Iris pigment epithelial cell (primary cell): ENCODE measurements around the gene GPR155.
"Not testable (repeated sequence)": the region's sequence is repeated elsewhere in the genome, so short reads cannot be mapped to it uniquely, and the experiment has no call there.

Experiments
- DNase-seq: peaks from one replicate; pipeline ENCODE4 v3.0.0-alpha.2; 2011; ENCODE audit warnings: low read depth

GPR155 gene

DNA sequence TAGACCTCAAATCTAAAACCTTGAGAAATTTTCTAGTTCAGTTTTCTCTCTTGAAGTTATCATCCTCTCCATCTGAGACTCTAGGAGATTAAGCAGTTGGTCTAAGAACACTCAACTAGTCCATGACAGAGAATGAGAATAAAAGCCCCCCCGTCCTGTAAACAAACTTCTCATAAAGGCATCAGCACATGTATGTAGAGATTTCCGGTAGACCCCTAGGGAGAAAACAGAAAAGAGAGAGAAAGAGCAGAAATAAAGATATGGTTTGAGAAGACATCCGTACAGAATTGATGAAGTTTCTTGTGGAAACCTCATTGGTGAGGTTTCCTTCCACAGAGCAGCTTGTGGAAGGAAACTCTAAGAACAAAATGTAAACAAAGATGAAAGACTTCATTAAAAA is 3.2 kb upstream of the GPR155 start:
- DNase-seq, result no peak

DNA sequence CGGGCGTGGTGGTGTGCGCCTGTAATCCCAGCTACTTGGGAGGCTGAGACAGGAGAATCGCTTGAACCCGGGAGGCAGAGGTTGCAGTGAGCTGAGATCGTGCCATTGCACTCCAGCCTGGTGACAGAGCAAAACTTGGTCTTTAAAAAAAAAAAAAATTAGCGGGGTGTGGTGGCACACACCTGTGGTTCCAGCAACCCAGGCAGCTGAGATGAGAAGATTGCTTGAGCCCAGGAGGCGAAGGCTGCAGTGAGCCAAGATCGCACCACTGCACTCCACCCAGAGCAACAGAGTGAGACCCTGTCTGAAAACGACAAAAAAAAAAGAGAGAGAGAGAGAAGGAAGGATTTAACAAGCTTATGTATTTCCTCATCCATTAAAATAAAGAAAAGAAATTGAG is 2.7 kb upstream of the GPR155 start:
- not testable (repeated sequence) for DNase-seq

DNA sequence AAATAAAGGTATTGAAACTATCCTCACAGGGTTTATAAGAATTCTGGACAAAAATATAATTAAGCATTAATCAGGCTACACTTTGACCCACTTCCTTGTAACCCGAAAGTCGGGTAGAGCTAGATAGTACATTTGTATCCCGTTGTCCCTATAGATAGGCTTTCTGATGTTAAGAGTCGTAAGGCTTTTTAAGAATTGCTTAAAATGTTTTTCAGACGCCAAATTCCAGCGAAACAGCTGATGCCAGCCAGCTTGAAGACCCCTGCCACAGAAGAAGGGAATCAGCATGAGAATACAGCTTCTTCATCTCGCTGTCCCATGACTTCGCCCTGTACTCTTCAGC is 962 bp upstream of the GPR155 start:
- no peak for DNase-seq

DNA sequence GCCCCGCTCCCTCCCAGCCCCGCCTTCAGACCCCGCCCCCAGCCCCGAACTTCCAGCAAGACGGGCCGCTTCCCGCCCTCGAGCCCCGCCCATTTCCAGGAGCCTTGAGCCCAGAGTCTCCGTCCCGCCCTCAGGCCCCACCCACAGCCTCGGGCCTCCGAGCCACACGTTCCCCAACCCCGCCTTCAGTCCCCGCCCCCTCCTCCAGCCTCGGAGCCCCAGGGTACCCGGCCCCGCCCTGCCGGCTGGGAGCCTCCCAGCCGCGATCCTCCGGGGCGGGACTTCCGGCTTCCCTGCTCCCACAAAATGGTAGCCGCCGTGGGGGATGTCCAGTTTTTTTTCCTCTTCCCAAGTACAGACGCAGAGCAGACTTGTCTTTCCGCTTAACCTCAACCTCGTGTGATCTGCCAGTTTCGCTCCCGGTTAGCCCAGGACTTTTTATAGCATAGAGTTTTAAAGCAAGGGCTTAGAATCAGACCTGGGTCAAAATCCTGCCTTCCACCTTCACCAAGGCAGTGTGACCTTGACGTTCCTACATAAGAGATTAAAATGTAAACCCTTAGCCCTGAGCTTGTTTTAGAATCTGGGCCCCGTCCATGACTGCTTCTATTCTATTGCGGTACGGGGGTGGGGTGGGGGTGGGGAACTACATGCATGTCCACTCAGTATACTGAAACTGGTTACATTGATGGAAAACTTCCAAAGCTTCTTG is 435 bp upstream of the GPR155 start:
- peak; percentile 98 for DNase-seq

DNA sequence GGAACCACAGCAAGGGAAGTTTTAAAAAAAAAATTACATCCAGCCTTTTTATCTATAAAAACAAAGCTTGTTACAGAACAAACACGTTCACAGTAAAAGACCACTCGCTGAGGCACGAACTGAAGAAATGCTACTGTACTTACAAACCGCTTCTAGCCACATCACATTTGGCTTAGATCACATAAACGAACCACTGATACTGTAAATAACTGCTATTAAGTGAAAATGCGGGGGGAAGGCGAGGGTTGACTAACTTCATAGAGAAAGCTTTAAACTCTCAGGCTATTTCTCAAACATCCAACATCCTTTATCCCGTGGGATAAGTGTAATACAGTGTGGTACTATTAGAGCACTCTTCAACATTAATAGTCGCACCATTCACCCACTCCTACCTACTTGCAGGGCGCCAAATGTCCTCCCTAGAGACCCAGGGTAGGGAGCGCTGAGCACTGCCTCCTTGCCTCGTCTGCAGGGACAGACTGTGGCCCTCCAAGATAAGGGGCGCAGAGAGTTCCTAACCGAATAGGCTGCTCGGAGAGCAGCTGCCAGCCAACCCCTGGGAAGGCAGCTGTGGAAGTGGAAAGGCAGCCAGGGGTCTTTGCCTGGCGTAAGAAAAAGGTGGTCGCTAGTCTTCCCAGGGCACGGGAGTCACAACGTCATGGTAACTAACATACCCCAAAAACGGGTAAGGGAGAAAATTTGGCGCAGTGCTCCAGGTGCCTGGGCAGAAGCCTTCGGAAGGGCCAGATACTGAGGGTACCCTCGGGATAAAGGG is 854 bp downstream of the GPR155 start:
- peak; percentile 69 for DNase-seq

DNA sequence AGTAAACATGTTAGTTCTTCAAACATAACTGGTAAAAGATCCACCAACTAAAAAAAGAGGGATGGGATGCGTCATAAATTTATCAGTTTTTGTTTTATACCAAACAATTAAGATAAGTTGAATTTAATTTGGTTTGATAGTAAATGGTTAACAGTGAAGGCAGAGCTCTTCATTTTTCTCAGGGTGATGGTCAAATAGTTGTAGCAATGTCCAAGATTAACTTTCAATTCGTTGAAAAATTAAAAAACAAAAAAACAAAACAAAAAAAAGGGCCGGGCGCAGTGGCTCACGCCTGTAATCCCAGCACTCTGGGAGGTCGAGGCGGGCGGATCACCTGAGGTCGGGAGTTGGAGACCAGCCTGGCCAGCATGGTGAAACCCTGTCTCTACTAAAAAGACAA is 1.8 kb downstream of the GPR155 start:
- DNase-seq, result not testable (repeated sequence)

DNA sequence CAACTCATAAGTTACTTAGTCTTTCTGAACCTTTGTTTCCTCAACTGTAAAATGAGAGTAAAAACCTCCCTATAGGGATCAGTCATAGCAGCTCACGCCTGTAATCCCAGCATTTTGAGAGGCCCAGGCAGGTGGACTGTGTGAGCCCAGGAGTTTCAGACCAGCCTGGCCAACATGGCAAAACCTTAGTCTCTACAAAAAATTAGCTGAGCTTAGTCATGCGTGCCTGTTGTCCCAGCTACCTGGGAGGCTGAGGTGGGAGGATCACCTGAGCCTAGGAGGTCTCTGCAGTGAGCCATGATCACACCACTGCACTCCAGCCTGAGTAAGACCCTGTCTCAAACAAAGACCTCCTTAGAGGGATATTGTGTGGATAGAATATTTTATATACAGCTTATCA is 2.3 kb downstream of the GPR155 start:
- no peak for DNase-seq

DNA sequence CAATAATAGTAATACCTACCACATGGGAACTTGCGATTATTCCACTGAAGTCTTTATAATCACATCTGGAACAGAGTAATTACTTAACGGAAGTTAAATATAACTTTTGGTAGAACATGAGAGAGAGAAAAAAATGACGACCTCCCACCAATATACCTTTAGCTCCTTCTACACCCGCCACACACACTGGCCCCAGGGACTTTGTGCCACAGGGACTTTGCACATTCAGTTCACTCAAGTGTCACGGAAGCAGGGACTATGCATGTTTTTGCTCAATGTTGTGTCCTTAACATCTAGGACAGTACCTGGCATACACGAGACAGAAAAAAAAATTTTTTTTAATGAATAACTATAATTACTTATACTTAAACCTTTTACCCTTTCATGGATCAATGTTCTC is 4.0 kb downstream of the GPR155 start:
- no peak for DNase-seq

DNA sequence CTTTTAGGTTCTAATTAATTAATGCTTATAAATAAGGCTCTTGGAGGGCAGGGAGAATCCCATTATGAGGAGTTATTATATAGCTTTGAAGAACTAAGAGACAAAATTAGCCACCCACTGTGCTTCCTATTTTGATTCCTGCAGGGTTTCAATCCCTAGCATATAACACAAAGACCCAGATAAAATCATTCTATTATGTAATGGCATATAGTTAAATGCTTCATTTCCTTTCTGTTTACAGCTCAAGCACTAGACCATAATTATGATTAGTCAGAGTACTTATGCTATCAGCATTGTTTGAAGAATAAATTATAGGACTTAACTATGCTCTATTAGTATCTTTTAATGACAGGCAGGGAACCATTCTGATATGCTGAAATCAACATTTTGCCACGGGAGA is 9.1 kb downstream of the GPR155 start:
- no peak for DNase-seq

DNA sequence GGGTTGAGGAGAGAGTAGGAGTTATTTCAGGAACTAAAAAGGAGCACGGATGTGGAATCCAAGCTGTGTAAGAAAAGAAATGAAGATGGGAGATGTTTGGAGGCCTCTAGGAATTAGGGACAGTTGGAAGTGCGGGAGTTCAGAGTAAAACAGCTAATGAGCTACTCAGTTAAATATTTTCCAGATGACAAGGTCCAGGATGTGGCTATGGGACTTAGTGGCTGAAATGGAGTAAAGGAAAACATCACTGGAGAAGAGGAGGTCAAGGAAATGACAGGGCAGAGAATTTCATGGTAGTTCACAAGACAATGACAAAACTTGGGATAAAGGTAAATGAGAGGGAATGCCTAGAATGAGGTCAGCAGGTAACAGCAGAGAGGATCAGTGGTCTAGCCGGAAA is 13.0 kb downstream of the GPR155 start:
- DNase-seq, result no peak

DNA sequence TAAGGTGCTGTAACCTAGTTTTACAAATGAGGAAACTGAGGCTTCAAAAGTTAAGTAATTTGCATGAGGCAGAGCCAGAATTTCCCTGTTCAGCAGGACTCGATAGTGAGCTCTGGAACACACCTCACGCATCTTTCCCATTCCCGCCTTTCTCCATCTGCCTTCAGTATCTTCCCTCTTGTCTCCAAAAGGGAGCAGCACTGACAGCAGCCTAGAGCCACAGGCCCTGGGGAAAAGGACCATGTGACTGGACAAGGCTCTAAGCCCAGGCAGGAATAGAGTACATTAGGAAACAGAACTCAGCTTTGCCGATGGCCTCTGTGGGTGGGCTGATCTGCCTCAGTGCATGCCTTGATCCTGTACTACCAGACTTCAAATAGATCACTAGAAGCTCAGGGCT is 21.5 kb downstream of the GPR155 start:
- DNase-seq, result no peak

DNA sequence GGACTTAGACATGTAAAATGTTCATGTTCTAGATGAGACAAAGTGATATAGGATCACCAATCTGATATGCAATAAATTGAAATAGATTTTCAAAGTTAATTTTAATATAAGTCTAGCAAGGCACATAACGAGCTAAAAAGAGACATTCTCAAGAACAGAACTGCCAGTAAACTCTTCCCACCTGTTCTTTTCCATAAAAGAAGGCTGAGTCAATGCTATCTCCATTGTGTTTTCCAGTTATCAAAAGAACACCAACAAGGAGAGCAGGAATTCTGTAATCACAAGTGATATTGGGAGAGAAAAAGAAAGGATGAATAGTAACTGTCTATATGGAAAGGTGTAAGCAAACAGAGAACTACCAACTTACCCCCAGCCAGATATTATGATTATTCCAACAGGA is 25.6 kb downstream of the GPR155 start:
- DNase-seq, result no peak

DNA sequence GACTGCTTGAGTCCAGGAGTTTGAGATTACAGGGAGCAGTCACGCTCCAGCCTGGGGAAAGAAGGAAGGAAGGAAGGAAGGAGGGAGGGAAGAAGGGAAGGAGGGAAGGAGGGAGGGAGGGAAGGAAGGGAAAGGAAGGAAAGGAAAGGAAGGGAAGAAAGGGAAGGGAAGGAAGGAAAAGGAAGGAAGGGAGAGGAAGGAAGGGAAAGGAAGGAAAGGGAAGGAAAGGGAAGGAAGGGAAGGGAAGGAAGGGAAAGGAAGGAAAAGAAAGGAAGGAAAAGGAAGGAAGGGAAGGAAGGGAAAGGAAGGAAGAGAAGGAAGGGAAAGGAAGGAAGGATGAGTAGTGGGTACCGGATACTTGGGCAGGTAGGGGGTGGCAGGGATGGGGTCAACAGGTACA is 32.3 kb downstream of the GPR155 start:
- no peak for DNase-seq

DNA sequence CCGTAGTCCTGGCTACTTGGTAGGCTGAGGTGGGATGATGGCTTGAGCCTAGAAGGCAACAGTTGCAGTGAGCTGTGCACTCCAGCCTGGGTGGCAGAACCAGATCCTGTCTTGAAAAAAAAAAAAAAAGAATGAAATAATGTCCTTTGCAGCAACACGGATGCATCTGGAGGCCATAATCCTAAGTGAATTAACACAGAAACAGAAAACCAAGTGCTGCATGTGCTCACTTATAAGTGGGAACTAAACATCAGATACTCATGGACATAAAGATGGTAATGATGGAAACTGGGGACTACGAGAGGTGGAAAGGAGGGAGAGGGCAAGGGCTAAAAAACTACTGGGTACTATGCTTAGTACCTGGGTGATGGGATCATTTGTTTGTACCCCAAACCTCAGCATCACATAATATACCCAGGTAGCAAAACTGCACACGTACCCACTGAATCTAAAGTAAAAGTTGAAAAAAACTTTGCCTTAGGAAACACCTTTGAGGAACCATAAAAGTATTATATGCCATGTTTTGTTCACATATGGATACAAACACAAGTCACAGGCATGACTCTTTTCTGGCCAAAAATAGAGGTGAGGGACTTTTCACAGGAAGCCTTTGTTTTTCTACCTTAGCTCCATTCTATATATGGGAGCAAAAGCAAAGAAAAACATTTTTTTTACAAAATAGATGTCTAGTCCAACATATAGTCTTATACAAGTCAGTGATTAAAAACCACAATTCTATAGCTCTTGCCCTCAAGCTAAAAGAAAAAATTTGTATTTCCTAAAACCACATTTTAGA is 36.6 kb downstream of the GPR155 start:
- DNase-seq, result no peak

DNA sequence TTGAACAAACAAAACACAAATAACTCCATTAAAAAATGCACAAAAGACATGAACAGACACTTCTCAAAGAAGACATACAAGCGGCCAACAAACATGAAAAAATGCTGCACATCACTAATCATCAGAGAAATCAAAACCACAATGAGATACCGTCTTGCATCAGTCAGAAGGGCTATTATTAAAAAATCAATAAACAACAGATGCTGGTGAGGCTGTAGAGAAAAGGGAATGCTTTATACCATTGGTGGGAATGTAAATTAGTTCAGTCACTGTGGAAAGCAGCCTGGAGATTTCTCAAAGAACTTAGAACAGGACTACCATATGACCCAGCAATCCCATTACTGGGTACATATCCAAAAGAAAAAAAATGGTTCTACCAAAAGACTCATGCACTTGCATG is 37.8 kb downstream of the GPR155 start:
- no peak for DNase-seq

DNA sequence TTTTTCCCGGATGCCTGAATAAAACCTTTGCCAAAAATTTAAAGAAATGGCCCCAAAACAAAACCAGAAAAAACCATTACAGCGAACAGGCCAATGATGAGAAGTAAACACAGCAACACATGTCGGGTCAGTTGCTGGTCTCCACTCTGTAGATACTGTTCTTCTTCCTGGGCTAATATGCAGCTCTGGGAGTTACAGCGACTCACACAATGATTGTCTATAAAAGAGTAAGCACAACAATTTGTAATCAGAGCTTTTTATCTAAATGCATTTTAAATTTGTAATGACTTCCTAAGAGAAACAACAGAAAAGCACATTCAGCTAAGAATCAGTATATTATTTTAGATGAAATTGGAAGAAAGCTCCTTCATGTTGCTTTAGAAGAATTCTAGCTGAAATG is 40.3 kb downstream of the GPR155 start:
- DNase-seq, result no peak

DNA sequence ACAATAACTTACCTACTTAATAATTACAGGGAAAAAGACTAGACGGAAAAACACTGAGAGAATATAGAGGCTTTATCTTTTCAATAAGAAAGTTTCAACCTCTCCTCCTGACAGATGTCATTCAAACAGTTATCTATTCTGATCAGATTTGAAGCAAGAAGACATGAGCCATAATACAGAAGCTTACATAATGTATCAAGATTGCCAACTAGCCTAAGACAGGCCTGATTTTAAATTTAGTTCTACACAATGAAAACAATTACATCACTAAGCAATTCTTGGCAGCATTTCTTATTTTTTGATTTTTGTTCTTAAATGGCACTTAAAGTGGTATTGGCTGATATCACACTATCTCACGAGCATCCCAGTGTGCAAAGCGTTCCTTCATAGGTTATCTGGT is 41.6 kb downstream of the GPR155 start:
- peak; percentile 32 for DNase-seq

DNA sequence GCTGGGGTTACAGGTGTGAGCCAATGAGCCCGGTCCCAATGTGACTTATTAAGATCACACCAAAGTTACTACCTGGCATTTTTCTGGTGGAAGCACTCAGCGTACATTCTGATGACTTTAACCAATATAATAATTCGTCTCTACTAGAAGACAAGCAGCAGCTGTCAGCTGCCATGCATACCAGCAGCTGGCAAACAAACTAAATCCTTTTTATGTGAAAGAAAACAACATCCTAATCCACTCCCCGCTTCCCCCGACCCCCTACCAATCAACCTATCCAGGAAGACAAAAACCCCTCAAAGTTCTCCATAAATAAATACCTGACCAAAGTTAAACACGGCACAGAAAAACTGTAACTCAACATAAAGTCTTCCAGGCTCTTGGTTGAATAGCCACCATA is 42.1 kb downstream of the GPR155 start:
- DNase-seq, result no peak

DNA sequence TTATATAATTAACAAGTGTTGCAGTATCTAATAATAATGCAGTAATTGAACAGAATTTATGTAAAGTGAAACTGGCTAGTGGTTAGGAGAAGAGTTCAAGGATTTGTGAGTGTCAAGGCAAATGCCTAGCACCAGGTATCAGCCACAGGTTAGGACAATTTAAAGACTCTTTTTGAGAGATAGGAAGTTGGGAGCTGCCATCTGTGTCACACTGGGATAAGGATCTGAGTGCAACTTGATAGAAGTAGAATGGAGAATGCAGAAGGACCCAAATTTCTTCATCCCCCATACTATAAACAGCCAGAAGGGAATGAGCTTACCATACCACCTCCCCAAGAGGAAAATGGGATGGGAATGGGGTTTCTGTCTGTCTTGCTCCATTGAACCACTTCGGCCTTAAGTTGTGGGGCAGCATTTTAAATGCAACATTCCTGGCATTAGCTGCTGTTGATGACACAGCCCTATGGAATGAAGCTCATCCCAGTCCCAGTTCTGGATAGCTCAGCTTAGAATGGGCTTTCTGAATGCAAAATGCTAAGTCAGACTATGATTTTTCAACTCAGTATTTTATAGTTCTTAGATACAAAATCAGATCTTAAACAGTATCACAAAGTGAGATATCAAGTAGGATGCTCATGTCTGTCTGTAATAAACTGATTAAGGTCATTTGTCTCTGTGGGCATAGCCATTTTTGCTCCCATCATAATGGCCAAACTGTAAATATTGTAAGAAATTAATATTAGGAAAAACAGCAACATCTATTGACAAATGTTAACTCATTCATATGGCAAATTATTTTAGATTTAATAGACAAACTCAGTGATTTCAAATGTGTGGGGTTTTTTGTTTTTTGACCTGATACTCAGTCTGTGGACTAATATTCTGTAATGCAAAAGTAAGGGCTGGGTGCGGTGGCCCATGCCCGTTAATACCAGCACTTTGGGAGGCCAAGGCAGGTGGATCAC is 44.0 kb downstream of the GPR155 start:
- peak; percentile 78 for DNase-seq

DNA sequence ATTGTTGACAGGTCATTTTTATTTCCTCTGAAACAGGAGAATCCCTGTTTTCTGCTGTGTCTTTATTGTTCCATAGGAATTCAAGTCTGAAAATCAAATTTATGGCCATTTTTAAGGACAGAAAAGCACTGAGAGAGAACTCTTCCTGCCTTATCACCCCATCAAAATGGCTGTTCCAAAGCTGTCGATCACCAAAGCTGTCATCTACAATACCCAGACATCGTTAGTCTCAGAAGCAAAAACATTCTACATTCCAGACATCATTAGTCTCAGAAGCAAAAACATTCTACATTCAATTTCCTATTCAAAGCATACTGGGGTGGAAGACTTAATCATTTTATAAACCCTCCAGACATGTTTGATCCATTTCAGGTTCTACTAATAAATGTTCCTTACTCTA is 46.9 kb downstream of the GPR155 start:
- DNase-seq, result no peak

DNA sequence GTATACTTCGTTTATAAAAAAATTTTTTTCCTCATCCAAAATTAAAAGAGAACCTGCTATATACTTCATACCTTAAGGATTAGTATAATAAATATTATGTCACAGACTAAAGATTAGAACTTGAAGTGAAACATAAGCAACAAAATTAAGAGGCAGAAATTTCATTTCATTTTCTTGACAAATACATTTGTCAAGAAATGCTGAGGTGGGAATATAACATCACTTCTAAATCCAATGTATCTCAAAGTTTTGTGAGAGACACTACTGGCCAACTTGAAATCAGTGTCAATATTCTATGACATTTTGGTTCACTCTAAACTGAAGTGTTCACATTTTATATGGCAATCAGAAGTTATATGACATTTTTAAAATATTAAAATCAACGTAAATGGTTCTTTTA is 47.5 kb downstream of the GPR155 start:
- no peak for DNase-seq
